Measurements from ENCODE around the gene MACROD1.
"Not testable (repeated sequence)": the region's sequence is repeated elsewhere in the genome, so short reads cannot be mapped to it uniquely, and the experiment has no call there.

The MACROD1 gene

DNA sequence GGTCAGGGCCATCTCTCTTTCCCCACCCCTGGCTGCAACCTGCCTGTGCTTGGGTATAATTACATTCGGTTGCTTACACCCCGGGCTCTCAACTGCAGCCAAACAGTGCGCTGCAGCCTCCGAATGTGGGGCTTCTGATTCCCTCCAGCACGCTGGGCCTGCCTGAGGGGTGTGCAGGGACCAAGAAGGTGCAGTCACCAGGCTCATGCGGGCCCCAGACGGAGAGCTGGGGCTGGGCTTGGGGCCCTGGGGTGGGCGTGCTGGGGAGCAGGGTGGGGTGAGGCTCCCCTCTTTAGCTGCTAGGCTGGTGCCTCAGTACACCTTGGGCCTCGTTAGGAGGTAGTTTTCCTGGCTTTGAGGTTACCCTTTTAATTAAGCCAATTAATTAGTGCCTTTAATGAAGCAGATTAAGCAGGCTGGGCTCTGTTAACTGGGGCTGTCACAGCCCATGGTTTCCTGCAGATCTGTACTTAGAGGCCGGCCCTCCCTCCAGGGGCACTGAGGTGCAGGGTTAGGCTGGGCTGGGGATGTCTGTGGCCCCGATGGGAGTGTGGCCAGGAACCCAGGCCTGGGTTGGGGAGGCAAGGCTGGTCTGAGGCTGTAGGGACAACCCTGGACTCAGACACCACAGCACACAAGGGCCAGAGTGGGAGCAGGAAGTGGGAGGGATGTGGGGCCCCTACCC lies 112.8 kb downstream of the MACROD1 start:
- DNase-seq, result no peak

- DNase-seq, result no peak
Observed at GRCh38 chr11:64052436-64052835, 113.5 kb downstream of the MACROD1 start.

DNA sequence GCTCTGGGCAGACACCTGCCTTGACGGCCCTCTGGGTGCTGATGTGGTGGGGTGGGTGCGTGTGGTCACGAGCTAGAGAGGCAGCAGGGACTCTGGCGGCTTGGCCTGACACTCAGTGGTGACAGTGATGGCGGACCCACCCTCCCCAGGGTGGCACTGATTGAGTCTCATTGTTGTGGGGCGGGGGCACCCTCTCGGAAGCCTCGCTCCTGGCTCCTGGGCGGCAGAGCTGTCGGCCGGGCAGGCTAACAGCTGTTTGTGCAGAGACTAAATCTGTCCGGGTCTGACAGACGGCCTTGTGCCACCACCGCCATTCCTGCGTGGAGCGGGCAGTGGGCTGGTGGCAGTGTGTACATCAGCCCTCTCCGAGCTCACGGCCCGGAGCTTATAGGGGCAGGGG lies 114.6 kb downstream of the MACROD1 start:
- no peak for DNase-seq

DNA sequence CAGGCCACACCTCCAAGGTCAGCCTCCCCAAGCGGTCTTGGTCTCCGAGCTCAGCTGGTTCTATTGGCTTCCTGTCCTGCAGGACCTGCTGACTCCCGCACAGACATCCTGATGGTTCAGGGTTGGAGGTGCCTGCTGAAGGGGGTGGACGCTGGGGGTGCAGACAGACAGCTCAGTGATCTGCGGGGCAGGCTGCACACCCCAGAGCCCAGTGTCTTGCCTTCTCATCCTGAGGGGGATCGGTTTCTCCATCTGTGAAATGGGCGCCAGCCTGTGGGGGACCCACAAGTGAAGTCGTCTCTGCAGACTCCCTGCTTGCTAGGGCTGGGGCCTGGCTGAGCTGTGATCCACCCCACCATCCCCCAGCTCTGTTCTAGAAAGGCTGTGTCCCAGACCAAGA lies 116.4 kb downstream of the MACROD1 start:
- DNase-seq, result no peak

DNA sequence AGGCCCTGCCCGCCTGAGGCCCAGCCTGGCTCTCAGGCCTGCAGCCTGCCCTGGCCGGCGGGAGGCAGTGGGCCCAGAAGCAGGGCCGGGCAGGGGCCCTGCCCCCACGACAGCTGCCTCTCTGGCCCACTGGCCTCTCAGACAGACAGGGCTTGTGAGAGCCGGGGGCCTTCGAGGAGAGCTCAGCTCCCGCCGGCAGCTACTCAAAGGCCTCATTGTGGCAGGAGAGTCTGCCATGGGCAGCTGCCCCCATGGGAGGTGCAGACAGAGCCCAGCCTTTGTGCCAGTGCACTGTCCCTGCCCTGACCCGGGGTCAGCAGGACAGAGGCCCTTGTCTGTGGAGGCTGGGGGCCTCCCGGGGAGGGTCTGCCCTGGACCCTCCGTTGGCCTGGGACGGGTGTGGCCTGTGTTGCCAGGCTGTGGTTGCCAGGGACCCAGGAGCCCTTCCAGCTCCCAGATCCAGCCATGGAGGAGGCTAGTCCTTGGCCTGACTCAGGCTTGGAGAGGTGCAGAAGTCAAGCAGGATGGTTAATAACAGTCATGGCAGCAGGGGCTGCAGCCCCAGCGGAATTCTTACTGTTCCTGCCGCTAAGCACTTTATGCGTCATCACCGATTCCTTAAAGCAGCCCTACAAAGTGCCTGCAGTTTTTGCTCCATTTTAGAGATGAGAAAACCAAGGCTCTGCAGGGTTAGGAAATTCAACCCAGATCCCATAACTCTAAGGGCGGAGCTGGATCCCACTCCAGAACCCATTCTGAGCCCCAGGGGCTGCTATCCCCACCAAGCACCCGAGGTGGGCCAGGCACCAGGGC lies 117.7 kb downstream of the MACROD1 start:
- no peak for DNase-seq

GRCh38 chr11:64047373-64047772 lies 118.5 kb downstream of the MACROD1 start:
- not testable (repeated sequence) for DNase-seq

DNA sequence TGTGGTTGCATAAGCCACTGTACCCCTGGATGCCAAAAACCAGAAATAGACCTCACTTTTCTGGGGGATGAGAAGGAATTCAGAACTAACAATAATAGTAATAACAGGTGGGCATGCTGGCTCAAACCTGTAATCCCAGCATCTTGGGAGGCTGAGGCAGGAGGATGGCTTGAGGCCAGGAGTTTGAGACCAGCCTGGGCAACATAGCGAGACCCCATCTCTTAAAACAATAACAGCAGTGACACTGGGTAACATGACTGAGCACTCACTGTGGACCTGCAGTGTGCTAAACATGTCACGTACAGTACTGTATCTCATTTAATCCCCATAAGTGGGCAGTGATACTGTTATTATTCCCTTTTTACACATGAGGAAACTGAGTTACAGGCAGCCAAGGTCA lies 120.2 kb downstream of the MACROD1 start:
- DNase-seq, result no peak

DNA sequence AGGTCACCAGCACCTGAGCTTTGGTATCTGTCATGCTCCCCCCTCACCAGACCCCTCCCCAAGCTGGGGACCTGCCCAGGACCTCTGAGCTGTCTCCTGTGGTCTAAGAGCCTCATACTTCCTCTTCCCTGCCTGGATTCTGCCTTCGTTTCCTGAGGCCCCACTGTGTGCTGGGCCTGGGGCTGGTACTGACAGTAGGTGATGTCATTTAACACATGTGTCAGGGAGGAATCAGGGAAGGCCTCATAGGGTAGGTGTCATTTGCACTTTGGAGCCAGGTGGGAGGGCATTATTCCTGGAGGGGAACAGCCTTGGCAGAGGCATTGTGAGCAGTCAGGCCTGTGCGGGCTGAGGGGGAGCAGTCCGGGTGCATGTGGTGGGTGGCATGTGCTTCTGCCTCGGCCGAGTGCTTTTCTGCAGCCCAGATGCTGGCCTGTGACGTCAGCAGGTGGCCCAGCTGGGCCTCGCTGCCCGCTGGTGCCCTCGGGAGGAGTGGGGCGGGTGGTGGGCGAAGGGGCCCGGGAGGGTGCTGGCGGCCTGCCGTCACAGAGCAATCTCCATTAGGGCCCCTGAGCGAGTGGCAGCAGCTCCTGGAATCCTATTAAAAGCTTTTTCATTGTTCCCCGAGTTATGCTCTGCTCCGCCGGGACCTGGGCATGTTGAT lies 121.1 kb downstream of the MACROD1 start:
- peak; percentile 52 for DNase-seq

DNA sequence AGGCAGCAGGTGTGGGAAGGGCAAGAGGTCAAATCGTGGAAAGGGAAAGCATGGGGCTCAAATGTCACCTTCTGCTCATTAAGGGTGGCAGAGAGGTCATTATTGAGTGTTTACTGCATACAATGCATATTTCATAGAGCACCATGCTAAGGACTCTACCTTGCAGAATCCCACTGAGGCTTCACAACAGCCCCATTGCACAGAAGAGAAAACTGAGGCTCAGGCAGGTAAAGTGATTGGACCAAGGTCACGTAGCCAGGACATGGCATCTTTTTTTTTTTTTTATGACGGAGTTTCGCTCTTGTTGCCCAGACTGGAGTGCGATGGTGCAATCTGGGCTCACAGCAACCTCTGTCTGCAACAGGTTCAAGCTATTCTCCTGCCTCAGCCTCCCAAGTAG lies 122.4 kb downstream of the MACROD1 start:
- DNase-seq, result no peak

GRCh38 chr11:64042301-64042700 lies 123.6 kb downstream of the MACROD1 start:
- no peak for DNase-seq

GRCh38 chr11:64041846-64042245 lies 124.1 kb downstream of the MACROD1 start:
- no peak for DNase-seq

- no peak for DNase-seq
Observed at GRCh38 chr11:64040684-64041322, 125.1 kb downstream of the MACROD1 start.

DNA sequence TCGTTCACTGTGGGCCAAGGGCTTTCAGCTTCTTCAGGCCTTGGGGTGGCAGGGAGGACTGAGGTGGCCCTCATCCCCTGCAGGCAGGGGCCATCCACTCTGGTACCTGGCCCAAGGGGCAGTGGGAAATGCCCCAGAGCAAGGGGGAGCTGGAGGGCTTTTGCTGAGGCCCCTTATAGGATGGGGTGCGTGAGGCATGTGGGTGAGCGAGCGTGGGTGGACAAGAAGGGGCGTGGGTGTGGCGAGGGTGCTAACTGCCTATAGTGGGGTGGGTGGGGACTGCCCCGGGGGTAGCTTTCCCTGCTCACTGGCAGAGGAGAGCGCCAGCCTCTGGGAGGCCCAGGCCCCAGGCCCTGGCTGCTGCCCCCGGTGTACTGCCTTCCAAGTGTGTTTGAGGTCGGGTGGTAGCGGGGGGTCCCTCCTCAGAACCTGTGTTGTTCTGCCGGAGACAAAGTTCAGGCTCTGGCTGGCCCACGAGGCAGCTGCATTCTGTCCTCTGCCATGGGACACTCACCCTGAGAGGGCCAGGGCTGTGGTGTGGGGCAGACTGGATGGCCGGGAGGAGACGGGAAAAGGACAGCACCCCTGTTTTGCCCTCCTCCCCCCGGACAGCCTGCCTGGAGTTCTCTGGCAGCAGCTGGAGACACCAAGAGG lies 126.8 kb downstream of the MACROD1 start:
- DNase-seq, result no peak

DNA sequence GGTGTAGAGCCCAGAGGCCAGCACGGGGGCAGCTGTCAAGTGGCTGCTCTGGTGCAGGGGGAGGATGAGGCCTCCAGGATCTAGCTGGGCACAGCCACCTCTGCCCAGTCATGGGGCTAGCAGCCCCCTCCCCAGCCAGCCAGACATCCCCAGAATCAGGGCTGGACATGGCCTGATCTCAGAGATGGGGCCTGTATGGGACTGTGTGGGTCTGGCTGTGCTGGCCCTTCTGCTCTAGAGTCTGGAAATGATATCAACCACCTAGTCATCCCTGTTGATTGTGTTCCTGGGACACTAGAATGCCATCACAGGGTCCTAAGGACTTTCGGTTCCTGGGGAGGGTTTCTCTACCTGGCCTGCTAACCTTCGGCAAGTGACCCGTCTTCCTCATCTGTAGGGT lies 127.4 kb downstream of the MACROD1 start:
- DNase-seq, result no peak

GRCh38 chr11:64037027-64037634 lies 128.8 kb downstream of the MACROD1 start:
- DNase-seq, result no peak

GRCh38 chr11:64036087-64037026 lies 129.6 kb downstream of the MACROD1 start:
- no peak for DNase-seq

DNA sequence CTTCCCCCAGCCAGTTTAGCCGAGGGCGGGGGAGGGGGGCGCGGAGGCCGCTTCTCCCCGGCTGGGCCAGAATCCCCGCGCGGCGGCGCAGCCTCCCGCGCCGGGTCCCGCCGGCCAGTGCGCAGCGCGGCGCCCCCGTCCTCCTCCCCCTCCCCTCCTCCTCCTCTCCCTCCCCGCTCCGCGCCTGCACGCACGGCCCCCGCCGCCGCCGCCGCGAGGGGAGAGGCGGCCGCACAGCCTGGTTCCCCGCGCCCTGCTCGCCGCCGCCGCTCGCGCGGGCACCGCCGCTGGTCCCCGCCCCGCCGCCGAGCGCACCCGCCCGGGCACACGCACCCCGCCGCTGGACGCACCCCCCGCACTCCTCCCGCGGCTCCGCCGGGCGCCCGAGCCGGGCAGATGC lies 130.3 kb downstream of the MACROD1 start, which contains the start of gene FLRT1:
FLRT1 (plus strand) TSS at position 356 of the 400 bp plus-strand sequence. CDS start 80,337 bp downstream, outside the sequence.
- no peak for DNase-seq

GRCh38 chr11:64035081-64035524 lies 130.8 kb downstream of the MACROD1 start:
- no peak for DNase-seq

DNA sequence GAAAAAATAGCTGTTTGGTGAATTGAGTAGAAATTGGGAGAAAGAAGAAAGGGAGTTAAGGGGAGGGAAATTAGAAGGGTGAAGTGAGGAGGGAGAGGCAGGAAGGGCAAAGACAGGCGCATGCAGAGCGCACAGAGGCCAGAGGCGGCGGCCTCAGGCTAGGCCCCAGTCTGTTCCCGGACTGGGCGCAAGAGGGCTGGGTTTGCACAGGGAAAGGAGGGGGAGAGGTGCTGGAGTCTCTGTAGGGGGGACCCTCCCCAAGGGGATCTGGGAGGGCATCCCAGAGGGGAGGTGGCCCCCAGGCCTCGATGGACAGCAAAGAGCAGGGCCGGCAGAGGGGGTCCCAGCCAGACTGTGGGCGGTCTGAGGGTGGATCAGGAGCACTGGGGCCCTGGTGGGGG lies 131.5 kb downstream of the MACROD1 start:
- DNase-seq, result no peak

DNA sequence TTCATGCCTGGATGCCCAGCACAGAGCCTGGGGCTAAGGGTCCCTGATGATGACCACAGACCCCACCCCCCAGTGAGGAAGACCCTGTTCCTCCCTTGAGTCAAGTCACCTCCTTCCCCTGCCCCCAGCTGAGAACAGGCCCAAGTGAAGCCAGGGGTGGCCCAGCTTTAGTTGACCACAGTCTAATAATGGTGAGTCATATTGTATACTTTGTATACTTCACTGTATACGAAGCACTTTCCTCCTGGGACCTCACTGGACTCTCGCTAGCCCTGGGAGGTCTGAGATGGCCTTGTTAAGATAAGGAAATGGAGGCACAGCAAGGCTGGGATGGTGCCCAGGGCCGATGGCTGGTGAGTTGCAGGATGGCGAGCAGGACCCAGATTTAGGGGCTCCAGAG lies 133.9 kb downstream of the MACROD1 start:
- no peak for DNase-seq

- no peak for DNase-seq
Observed at GRCh38 chr11:64031001-64031400, 134.9 kb downstream of the MACROD1 start.
